MM.1S (cell line): Measurements from ENCODE around the gene KIF1C.
"Not testable (repeated sequence)": the region's sequence is repeated elsewhere in the genome, so short reads cannot be mapped to it uniquely, and the experiment has no call there.

Experiments used
- DNase-seq: peaks from one replicate; pipeline ENCODE4 v3.0.0-alpha.2; 2015
- H2AFZ ChIP-seq: fragments of 300-600 bp; sonication (generic); 2 replicates; pipeline ENCODE4 v1.6.0; 2016; ENCODE audit warnings: antibody characterized with exemption, low read length
- H3F3A ChIP-seq: fragments of 300-600 bp; sonication (generic); 2 replicates; pipeline ENCODE4 v1.6.1; 2016; ENCODE audit warnings: mild to moderate bottlenecking, antibody characterized with exemption, low read length, moderate library complexity, mixed read lengths; ENCODE audit not compliant: insufficient read depth
- H3K27ac ChIP-seq: fragments of 300-600 bp; sonication (generic); 2 replicates; pipeline ENCODE4 v1.5.1; 2016; ENCODE audit warnings: mild to moderate bottlenecking, low read length
- H3K27me3 ChIP-seq: fragments of 300-600 bp; sonication (generic); replicated peaks from 2 replicates; pipeline ENCODE4 v1.6.0; 2016; ENCODE audit warnings: low read length; ENCODE audit not compliant: insufficient read depth
- H3K36me3 ChIP-seq: fragments of 300-600 bp; sonication (generic); replicated peaks from 2 replicates; pipeline ENCODE4 v1.6.1; 2016; ENCODE audit warnings: mild to moderate bottlenecking, low read length, mixed read lengths; ENCODE audit not compliant: insufficient read depth
- H3K4me1 ChIP-seq: fragments of 300-600 bp; sonication (generic); 2 replicates; pipeline ENCODE4 v1.6.1; 2016; ENCODE audit warnings: low read length, mixed read lengths
- H3K4me2 ChIP-seq: fragments of 300-600 bp; sonication (generic); 2 replicates; pipeline ENCODE4 v1.6.0; 2016; ENCODE audit warnings: low read depth, low read length
- H3K4me3 ChIP-seq: fragments of 300-600 bp; sonication (generic); 2 replicates; pipeline ENCODE4 v1.5.1; 2016; ENCODE audit warnings: low read length, mixed read lengths
- H3K79me2 ChIP-seq: fragments of 300-600 bp; sonication (generic); 2 replicates; pipeline ENCODE4 v1.6.1; 2016; ENCODE audit warnings: mixed run types, low read length, mixed read lengths
- H3K9ac ChIP-seq: fragments of 300-600 bp; sonication (generic); 2 replicates; pipeline ENCODE4 v1.6.1; 2016; ENCODE audit warnings: low read length, mixed read lengths
- H3K9me2 ChIP-seq: fragments of 300-600 bp; sonication (generic); replicated peaks from 2 replicates; pipeline ENCODE4 v1.6.1; 2016; ENCODE audit warnings: mild to moderate bottlenecking, low read length, mixed read lengths; ENCODE audit not compliant: insufficient read depth
- H3K9me3 ChIP-seq: fragments of 300-600 bp; sonication (generic); replicated peaks from 2 replicates; pipeline ENCODE4 v1.6.1; 2016; ENCODE audit warnings: mild to moderate bottlenecking, low read length, mixed read lengths; ENCODE audit not compliant: insufficient read depth
- H4K20me1 ChIP-seq: fragments of 300-600 bp; sonication (generic); 2 replicates; pipeline ENCODE4 v1.6.1; 2016; ENCODE audit warnings: mild to moderate bottlenecking, low read length, moderate library complexity, mixed read lengths; ENCODE audit not compliant: insufficient read depth
- CTCF ChIP-seq: fragments of 300-600 bp; sonication (generic); IDR thresholded peaks from 2 replicates; pipeline ENCODE4 v1.5.1; 2016; ENCODE audit warnings: antibody characterized with exemption, low read length, mixed read lengths
- EZH2 ChIP-seq: fragments of 300-600 bp; sonication (generic); optimal IDR thresholded peaks from 2 replicates; pipeline ENCODE3; 2017; ENCODE audit warnings: low read depth, mild to moderate bottlenecking, antibody characterized with exemption, low read length, mixed read lengths
- EZH2phosphoT487 ChIP-seq: fragments of 300-600 bp; sonication (generic); IDR thresholded peaks from 2 replicates; pipeline ENCODE4 v1.6.1; 2018; ENCODE audit warnings: antibody characterized with exemption, low read length

KIF1C gene

GRCh38 chr17:5065227-5065744 lies 67.5 kb downstream of the KIF1C start:
- H3K9ac ChIP-seq: no peak overlapping the region
- H3K36me3 ChIP-seq: no peaks in the 10 kb centered on the region
- no peaks in the 10 kb centered on the region for H3F3A ChIP-seq
- H3K27me3 ChIP-seq: no peaks in the 10 kb centered on the region
- H3K9me3 ChIP-seq: no peaks in the 10 kb centered on the region
- H3K27ac ChIP-seq: no peak overlapping the region
- no peak overlapping the region for H2AFZ ChIP-seq
- H3K4me1 ChIP-seq: no peaks in the 10 kb centered on the region
- H3K79me2 ChIP-seq: no peaks in the 10 kb centered on the region
- no peak overlapping the region for H3K4me3 ChIP-seq
- no peak for DNase-seq
- TF ChIP-seq EZH2phosphoT487: no peak
- no peak for TF ChIP-seq CTCF
- TF ChIP-seq EZH2: no peak
- H4K20me1 ChIP-seq: no peaks in the 10 kb centered on the region
- H3K9me2 ChIP-seq: no peaks in the 10 kb centered on the region
- no peak overlapping the region for H3K4me2 ChIP-seq

GRCh38 chr17:5068236-5068635 lies 70.5 kb downstream of the KIF1C start:
- Histone ChIP-seq H3K4me2 (no peak overlapping the region), H3K27ac (no peak overlapping the region), H4K20me1 (no peaks in the 10 kb centered on the region), H3K9me2 (no peaks in the 10 kb centered on the region), H3K36me3 (no peaks in the 10 kb centered on the region), H3F3A (no peaks in the 10 kb centered on the region), H3K4me1 (no peaks in the 10 kb centered on the region), H3K79me2 (no peaks in the 10 kb centered on the region), H3K4me3 (no peak overlapping the region), H3K9ac (no peak overlapping the region), H3K9me3 (no peaks in the 10 kb centered on the region), H3K27me3 (no peaks in the 10 kb centered on the region), H2AFZ (no peak overlapping the region)
- no peak for DNase-seq
- no peak for TF ChIP-seq EZH2phosphoT487
- no peak for TF ChIP-seq CTCF
- no peak for TF ChIP-seq EZH2

- H3K27me3 ChIP-seq: no peaks in the 10 kb centered on the region
- H4K20me1 ChIP-seq: no peaks in the 10 kb centered on the region
- no peaks in the 10 kb centered on the region for H3K36me3 ChIP-seq
- H3K79me2 ChIP-seq: no peaks in the 10 kb centered on the region
- no peak overlapping the region for H3K9ac ChIP-seq
- TF ChIP-seq EZH2 (no peak), CTCF (no peak), EZH2phosphoT487 (no peak)
- H3K4me1 ChIP-seq: no peaks in the 10 kb centered on the region
- no peaks in the 10 kb centered on the region for H3K9me3 ChIP-seq
- H3K4me3 ChIP-seq: no peak overlapping the region
- no peaks in the 10 kb centered on the region for H3K9me2 ChIP-seq
- no peak for DNase-seq
- H2AFZ ChIP-seq: no peak overlapping the region
- H3F3A ChIP-seq: no peaks in the 10 kb centered on the region
- no peak overlapping the region for H3K27ac ChIP-seq
- no peak overlapping the region for H3K4me2 ChIP-seq
These were observed 72.0 kb downstream of the KIF1C start for GRCh38 chr17:5069724-5070123.

- H3K9me3 ChIP-seq, H3K9ac ChIP-seq: not testable (repeated sequence)
These were observed 77.7 kb downstream of the KIF1C start for GRCh38 chr17:5075472-5075871.

GRCh38 chr17:5077275-5077674 lies 79.5 kb downstream of the KIF1C start:
- not testable (repeated sequence) for H3K27me3 ChIP-seq, H3K9me3 ChIP-seq, H2AFZ ChIP-seq, H3K4me2 ChIP-seq, H3K79me2 ChIP-seq, H3K36me3 ChIP-seq, H3K9ac ChIP-seq, H3F3A ChIP-seq, H3K4me1 ChIP-seq, H4K20me1 ChIP-seq, H3K27ac ChIP-seq, H3K9me2 ChIP-seq, DNase-seq, H3K4me3 ChIP-seq

More at GRCh38 chr17:5075472-5075871, 77.7 kb downstream of the KIF1C start:
- H3K4me3 ChIP-seq, H3K27ac ChIP-seq, H3K27me3 ChIP-seq, H3F3A ChIP-seq, H3K4me1 ChIP-seq, H3K9me2 ChIP-seq, H4K20me1 ChIP-seq, H3K4me2 ChIP-seq, DNase-seq, H3K36me3 ChIP-seq, H3K79me2 ChIP-seq: not testable (repeated sequence)
- H2AFZ ChIP-seq: 0 out of 2 replicates have a peak overlapping the region, but pooled peaks have one; percentile 12
